ENCODE data around the gene TRIM50.
"Not testable (repeated sequence)": the region's sequence is repeated elsewhere in the genome, so short reads cannot be mapped to it uniquely, and the experiment has no call there.

- TF ChIP-seq RAD21 (CRISPR knock-in tag; conservative IDR thresholded peaks at IDR 0.05 in 1 of 2, IDR thresholded peaks at IDR 0.05 in 1 of 2); SETDB1 (IDR thresholded peaks at IDR 0.05; ENCODE audit: low read length); CREBBP (IDR thresholded peaks at IDR 0.05; ENCODE audit: low read depth, low read length); STAT5A (IDR thresholded peaks at IDR 0.05; ENCODE audit: borderline replicate concordance, low read length): not testable (repeated sequence)
These were observed 2.5 kb downstream of the TRIM50 start for GRCh38 chr7:73325424-73325823.
